Endothelial cell (in vitro differentiated cells): ENCODE data around the gene OR2B6. TPM values are rescaled to one million over a fixed set of nuclear protein-coding genes. Genes with fewer than 3 reads are reported as not detected.

Experiments used
- DNase-seq: peaks from one replicate; pipeline ENCODE4 v3.0.0; 2021; ENCODE audit warnings: low spot score
- H3K27ac Mint-ChIP-seq: one replicate; pipeline ENCODE4 v1.8.0; 2021; ENCODE audit warnings: mixed read lengths, inconsistent platforms; ENCODE audit not compliant: unreplicated experiment
- H3K27me3 Mint-ChIP-seq: one replicate; pipeline ENCODE4 v1.8.0; 2021; ENCODE audit warnings: mild to moderate bottlenecking, moderate library complexity, mixed read lengths, inconsistent platforms; ENCODE audit not compliant: unreplicated experiment
- H3K36me3 Mint-ChIP-seq: one replicate; pipeline ENCODE4 v1.8.0; 2021; ENCODE audit warnings: mild to moderate bottlenecking, low read depth, mixed read lengths, inconsistent platforms; ENCODE audit not compliant: unreplicated experiment
- H3K4me1 Mint-ChIP-seq: one replicate; pipeline ENCODE4 v1.8.0; 2021; ENCODE audit warnings: mild to moderate bottlenecking, mixed read lengths, inconsistent platforms; ENCODE audit not compliant: unreplicated experiment
- H3K4me3 Mint-ChIP-seq: one replicate; pipeline ENCODE4 v1.8.0; 2021; ENCODE audit warnings: mild to moderate bottlenecking, mixed read lengths, inconsistent platforms; ENCODE audit not compliant: unreplicated experiment
- H3K9me3 Mint-ChIP-seq: one replicate; pipeline ENCODE4 v1.8.0; 2021; ENCODE audit warnings: mixed read lengths, inconsistent platforms; ENCODE audit not compliant: unreplicated experiment
- CTCF ChIP-seq: fragments of 200-600 bp; sonication (generic); IDR thresholded peaks from one replicate; pipeline ENCODE4 v1.5.0; 2021; ENCODE audit warnings: antibody characterized with exemption; ENCODE audit not compliant: unreplicated experiment
- total RNA-seq: library from RNA; stranded (reverse); fragmentation: NEBNext Ultra II Directional; extraction: Animal tissue kit (Norgen Biotek cat#: 25700); gene quantifications from one replicate; pipeline ENCODE4 v1.2.1, GENCODE V29; 2021; ENCODE audit not compliant: unreplicated experiment

The OR2B6 gene
- total RNA-seq, 1 donor from 2014 or later: not detected

- no peak for TF ChIP-seq CTCF
- Mint-ChIP-seq H3K4me3 (no peak overlapping the region), H3K36me3 (no peaks in the 10 kb centered on the region), H3K9me3 (no peaks in the 10 kb centered on the region), H3K27ac (no peak overlapping the region), H3K4me1 (no peaks in the 10 kb centered on the region), H3K27me3 (peaks cover 2% of the 10 kb centered on the region)
- DNase-seq: no peak
Observed at GRCh38 chr6:27977387-27977786, 20.3 kb downstream of the OR2B6 start.

DNA sequence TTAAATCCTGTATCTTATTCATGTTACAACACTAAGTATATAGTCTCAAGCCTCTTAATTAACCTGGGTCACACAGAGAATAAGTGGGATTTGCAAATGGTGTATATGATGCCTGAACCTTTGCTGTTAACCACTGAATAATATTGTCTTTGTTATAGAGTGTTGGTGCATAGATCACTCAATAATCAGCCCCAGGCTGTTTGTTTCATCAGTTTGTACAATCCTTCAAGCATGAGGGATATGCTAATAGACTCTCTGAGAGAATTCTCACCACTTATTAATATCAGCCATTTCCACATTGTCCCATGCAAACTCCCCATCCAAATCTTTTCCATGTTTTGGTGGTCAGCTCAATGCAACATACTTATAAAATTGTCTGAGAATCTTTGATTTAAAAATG is 21.7 kb downstream of the OR2B6 start:
- H3K4me1 Mint-ChIP-seq: no peaks in the 10 kb centered on the region
- peaks cover 2% of the 10 kb centered on the region for H3K27me3 Mint-ChIP-seq
- H3K9me3 Mint-ChIP-seq: no peaks in the 10 kb centered on the region
- DNase-seq: no peak
- H3K27ac Mint-ChIP-seq: no peak overlapping the region
- H3K36me3 Mint-ChIP-seq: no peaks in the 10 kb centered on the region
- no peak for TF ChIP-seq CTCF
- no peak overlapping the region for H3K4me3 Mint-ChIP-seq

DNA sequence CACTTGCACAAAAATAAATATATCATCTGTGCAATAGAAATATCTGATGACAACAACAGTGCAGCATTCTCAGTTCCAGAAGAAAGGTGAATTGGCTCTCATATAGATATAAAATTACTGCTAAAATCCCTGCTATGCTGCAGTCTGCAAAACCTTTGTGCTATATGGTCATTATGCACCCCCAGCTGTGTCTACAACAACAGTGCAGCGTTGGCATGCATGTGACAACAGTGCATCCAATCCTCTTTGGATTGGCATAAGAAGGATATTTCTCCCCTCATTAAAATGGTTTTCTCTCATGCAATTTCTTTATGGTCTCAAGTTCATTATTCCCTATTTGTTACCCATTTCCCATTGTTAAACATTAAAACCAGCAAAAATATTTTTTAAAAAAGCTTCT is 23.1 kb downstream of the OR2B6 start:
- Mint-ChIP-seq H3K9me3 (no peaks in the 10 kb centered on the region), H3K36me3 (no peaks in the 10 kb centered on the region), H3K4me1 (no peaks in the 10 kb centered on the region), H3K27ac (no peak overlapping the region), H3K4me3 (no peak overlapping the region), H3K27me3 (peaks cover 2% of the 10 kb centered on the region)
- TF ChIP-seq CTCF: no peak
- no peak for DNase-seq

DNA sequence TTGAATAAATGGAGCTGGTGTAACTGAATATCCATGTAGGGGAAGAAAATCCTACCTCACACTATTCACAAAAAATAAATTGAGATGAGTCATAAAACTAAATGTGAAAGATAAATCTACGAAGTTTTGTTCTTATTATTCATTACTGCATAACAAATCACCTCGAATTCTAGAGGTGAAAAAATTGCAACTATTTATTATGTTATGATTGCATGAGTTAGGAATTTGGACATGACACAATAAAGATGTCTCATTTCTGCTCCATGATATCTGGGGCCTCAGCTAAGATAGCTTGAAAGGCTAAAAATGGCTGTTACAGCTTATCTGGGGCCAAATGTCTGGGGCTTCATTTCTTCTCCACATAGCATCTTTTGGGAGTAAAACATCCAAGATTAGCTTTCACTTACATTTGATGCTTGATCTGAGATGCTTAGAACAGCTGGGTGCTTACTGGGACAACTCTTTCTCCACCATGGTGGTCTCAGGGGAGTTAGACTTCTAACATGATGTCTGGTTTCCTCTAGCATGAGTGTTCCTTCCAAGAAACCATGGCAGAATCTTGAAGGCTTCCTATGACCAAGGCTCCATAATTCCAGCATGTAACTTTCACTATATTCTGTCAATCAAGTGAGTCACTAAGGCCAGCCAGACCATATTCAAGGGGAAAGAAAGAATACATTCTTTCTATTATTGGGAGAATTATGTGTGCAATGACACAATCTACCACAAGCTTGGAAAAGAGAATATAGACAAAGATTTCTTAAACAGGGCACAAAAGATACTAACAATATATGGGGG is 30.1 kb downstream of the OR2B6 start:
- H3K27me3 Mint-ChIP-seq: no peaks in the 10 kb centered on the region
- no peak for DNase-seq
- TF ChIP-seq CTCF: no peak

DNA sequence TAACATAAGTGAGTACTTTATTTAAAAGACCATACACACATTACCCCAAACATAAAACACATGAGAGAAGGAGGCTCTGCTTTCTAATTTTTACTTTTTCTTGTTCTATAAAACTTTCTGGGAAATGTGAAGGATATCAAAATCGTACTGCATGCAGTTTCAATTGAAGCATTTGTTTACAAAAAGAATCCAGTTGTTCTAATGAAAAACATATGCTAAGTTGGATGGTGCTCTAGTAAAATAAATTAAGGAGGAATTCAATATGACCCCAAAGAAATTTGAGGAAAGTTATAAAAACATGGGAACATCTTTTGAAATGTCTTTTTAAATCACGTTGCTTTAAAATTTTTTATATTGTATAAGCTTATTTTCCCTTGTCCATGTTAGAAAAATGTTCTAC is 37.6 kb downstream of the OR2B6 start:
- no peaks in the 10 kb centered on the region for H3K36me3 Mint-ChIP-seq
- no peak overlapping the region for H3K4me3 Mint-ChIP-seq
- no peak for TF ChIP-seq CTCF
- no peaks in the 10 kb centered on the region for H3K27me3 Mint-ChIP-seq
- H3K9me3 Mint-ChIP-seq: no peaks in the 10 kb centered on the region
- DNase-seq: no peak
- H3K27ac Mint-ChIP-seq: no peak overlapping the region
- H3K4me1 Mint-ChIP-seq: no peaks in the 10 kb centered on the region

More for the DNA sequence above, 30.1 kb downstream of the OR2B6 start:
- H3K4me3 Mint-ChIP-seq: no peak overlapping the region
- H3K9me3 Mint-ChIP-seq: no peaks in the 10 kb centered on the region
- H3K4me1 Mint-ChIP-seq: no peaks in the 10 kb centered on the region
- H3K27ac Mint-ChIP-seq: no peak overlapping the region
- H3K36me3 Mint-ChIP-seq: no peaks in the 10 kb centered on the region
